GM23338 (cell line): ENCODE data around the gene COG7. TPM values are rescaled to one million over a fixed set of nuclear protein-coding genes. Genes with fewer than 3 reads are reported as not detected.

Source experiments
- ATAC-seq: fragments of 200-7000 bp; cut with Tn5 transposase; 3 replicates; pipeline ENCODE4 v1.9.1; 2020
- DNase-seq: peaks from one replicate; pipeline ENCODE4 v3.0.0-alpha.2; 2015; ENCODE audit warnings: low spot score
- H2AFZ ChIP-seq: fragments of 200-600 bp; sonication (generic); 2 replicates; pipeline ENCODE4 v1.8.0; 2016; ENCODE audit warnings: antibody characterized with exemption, mild to moderate bottlenecking, moderate library complexity
- H3F3A ChIP-seq: fragments of 200-600 bp; sonication (generic); replicated peaks from 2 replicates; pipeline ENCODE4 v1.8.0; 2017; ENCODE audit warnings: antibody characterized with exemption, mixed run types, low read depth
- H3K27ac ChIP-seq: fragments of 200-600 bp; sonication (generic); 2 replicates; pipeline ENCODE4 v1.6.1; 2016; ENCODE audit warnings: low read depth
- H3K27me3 ChIP-seq: fragments of 200-600 bp; sonication (generic); 2 replicates; pipeline ENCODE4 v1.8.0; 2016; ENCODE audit warnings: mild to moderate bottlenecking, mixed run types, moderate library complexity; ENCODE audit not compliant: insufficient read depth
- H3K36me3 ChIP-seq: fragments of 200-600 bp; sonication (generic); 2 replicates; pipeline ENCODE4 v1.8.0; 2016; ENCODE audit warnings: mild to moderate bottlenecking; ENCODE audit not compliant: insufficient read depth
- H3K4me1 ChIP-seq: fragments of 200-600 bp; sonication (generic); 2 replicates; pipeline ENCODE4 v1.8.0; 2016; ENCODE audit warnings: mild to moderate bottlenecking, moderate library complexity; ENCODE audit not compliant: insufficient read depth
- H3K4me2 ChIP-seq: fragments of 200-600 bp; sonication (generic); 2 replicates; pipeline ENCODE4 v1.7.1; 2017; ENCODE audit warnings: mixed run types
- H3K4me3 ChIP-seq: fragments of 200-600 bp; sonication (generic); 2 replicates; pipeline ENCODE4 v1.6.1; 2016; ENCODE audit warnings: mixed run types
- H3K79me2 ChIP-seq: fragments of 200-600 bp; sonication (generic); replicated peaks from 2 replicates; pipeline ENCODE4 v1.8.0; 2017; ENCODE audit warnings: mild to moderate bottlenecking; ENCODE audit not compliant: insufficient read depth
- H3K9me2 ChIP-seq: fragments of 200-600 bp; sonication (generic); 2 replicates; pipeline ENCODE4 v1.8.0; 2017; ENCODE audit not compliant: insufficient read depth
- H4K20me1 ChIP-seq: fragments of 200-600 bp; sonication (generic); replicated peaks from 2 replicates; pipeline ENCODE4 v1.8.0; 2017; ENCODE audit warnings: mild to moderate bottlenecking; ENCODE audit not compliant: insufficient read depth
- H3K27ac Mint-ChIP-seq: 2 replicates; pipeline ENCODE4 v1.8.0; 2020; ENCODE audit warnings: inconsistent platforms, mild to moderate bottlenecking, moderate library complexity, mixed read lengths
- H3K27me3 Mint-ChIP-seq: 3 replicates; pipeline ENCODE4 v1.8.0; 2022; ENCODE audit warnings: low read depth, mild to moderate bottlenecking, moderate library complexity, mixed read lengths, inconsistent platforms; ENCODE audit not compliant: insufficient read depth, poor library complexity
- H3K36me3 Mint-ChIP-seq: 3 replicates; pipeline ENCODE4 v1.8.0; 2021; ENCODE audit warnings: low read depth, mild to moderate bottlenecking, inconsistent platforms, moderate library complexity, mixed read lengths
- H3K4me1 Mint-ChIP-seq: 3 replicates; pipeline ENCODE4 v1.8.0; 2020; ENCODE audit warnings: mild to moderate bottlenecking, inconsistent platforms, mixed read lengths
- H3K4me3 Mint-ChIP-seq: 3 replicates; pipeline ENCODE4 v1.8.0; 2021; ENCODE audit warnings: moderate library complexity, mild to moderate bottlenecking, inconsistent platforms, mixed read lengths
- H3K9me3 Mint-ChIP-seq: 3 replicates; pipeline ENCODE4 v1.8.0; 2020; ENCODE audit warnings: moderate library complexity, mild to moderate bottlenecking, inconsistent platforms, mixed read lengths
- CREB1 ChIP-seq: fragments of 250-450 bp; sonication (Bioruptor Pico); IDR thresholded peaks from 2 replicates; pipeline ENCODE4 v1.5.0; 2020; ENCODE audit warnings: low read depth, mild to moderate bottlenecking, moderate library complexity
- EZH2 ChIP-seq: fragments of 200-600 bp; sonication (generic); IDR thresholded peaks from one replicate; pipeline ENCODE4 v1.8.0; 2017; ENCODE audit warnings: antibody characterized with exemption, mild to moderate bottlenecking, low read depth; ENCODE audit not compliant: unreplicated experiment
- EZH2phosphoT487 ChIP-seq: fragments of 200-600 bp; sonication (generic); IDR thresholded peaks from one replicate; pipeline ENCODE4 v1.8.1; 2018; ENCODE audit warnings: antibody characterized with exemption; ENCODE audit not compliant: unreplicated experiment
- JUNB ChIP-seq: IDR thresholded peaks from one replicate; pipeline ENCODE4 v1.6.1; 2016; ENCODE audit warnings: antibody characterized with exemption; ENCODE audit not compliant: unreplicated experiment
- NANOG ChIP-seq: IDR thresholded peaks from 2 replicates; pipeline ENCODE4 v1.6.1; 2016; ENCODE audit warnings: antibody characterized with exemption, borderline replicate concordance
- POLR2AphosphoS5 ChIP-seq: IDR thresholded peaks from 2 replicates; pipeline ENCODE4 v1.6.1; 2016; ENCODE audit warnings: antibody characterized with exemption, low read depth
- REST ChIP-seq: IDR thresholded peaks from one replicate; pipeline ENCODE4 v1.6.1; 2018; ENCODE audit warnings: antibody characterized with exemption; ENCODE audit not compliant: unreplicated experiment
- STAT1 ChIP-seq: IDR thresholded peaks from one replicate; pipeline ENCODE4 v1.6.1; 2016; ENCODE audit warnings: antibody characterized with exemption; ENCODE audit not compliant: unreplicated experiment
- ZNF114 ChIP-seq: fragments of 250-450 bp; sonication (Bioruptor Pico); IDR thresholded peaks from 2 replicates; pipeline ENCODE4 v1.5.0; 2020; ENCODE audit warnings: mild to moderate bottlenecking, moderate library complexity
- ZNF462 ChIP-seq: fragments of 250-450 bp; sonication (Bioruptor Pico); IDR thresholded peaks from 2 replicates; pipeline ENCODE4 v1.5.0; 2020; ENCODE audit warnings: mild to moderate bottlenecking, moderate library complexity
- polyA plus RNA-seq: library from polyadenylated mRNA; unstranded; fragments of >200 nt; fragmentation: Nextera tagmentation; extraction: Ambion mirVana; gene quantifications from 2 replicates; pipeline ENCODE4 v1.2.1, GENCODE V29; 2016
- total RNA-seq: library from RNA; depleted of rRNA; stranded (reverse); fragments of >200 nt; shearing (Covaris generic); gene quantifications from 2 replicates; pipeline ENCODE4 v1.2.3, GENCODE V29; 2014
- TF ChIP-seq, protein P1 (sequence below), 2 experiments: fragments of 200-600 bp in 1 of 2; sonication (generic) in 1 of 2; conservative IDR thresholded peaks; 2 replicates each; pipeline versions ENCODE4 v1.5.1 to v1.6.1; 2016 to 2017; ENCODE audit warnings: antibody characterized with exemption in 2 of 2, low read depth in 2 of 2, mild to moderate bottlenecking in 2 of 2, moderate library complexity in 1 of 2
- TF ChIP-seq, protein P2 (sequence below): IDR thresholded peaks from 2 replicates; pipeline ENCODE4 v1.6.1; 2016; ENCODE audit warnings: antibody characterized with exemption

Gene COG7
- total and polyA plus RNA-seq, 2 experiments from 2014 or later = 9.2 to 20.0 TPM

GRCh38 chr16:23403547-23403946 lies 49.4 kb downstream of the COG7 start:
- no peaks in the 10 kb centered on the region for H4K20me1 ChIP-seq
- ATAC-seq (no peak), DNase-seq (no peak)
- no peaks in the 10 kb centered on the region for H3K79me2 ChIP-seq
- no peak for TF ChIP-seq EZH2
- TF ChIP-seq, protein P1, sequence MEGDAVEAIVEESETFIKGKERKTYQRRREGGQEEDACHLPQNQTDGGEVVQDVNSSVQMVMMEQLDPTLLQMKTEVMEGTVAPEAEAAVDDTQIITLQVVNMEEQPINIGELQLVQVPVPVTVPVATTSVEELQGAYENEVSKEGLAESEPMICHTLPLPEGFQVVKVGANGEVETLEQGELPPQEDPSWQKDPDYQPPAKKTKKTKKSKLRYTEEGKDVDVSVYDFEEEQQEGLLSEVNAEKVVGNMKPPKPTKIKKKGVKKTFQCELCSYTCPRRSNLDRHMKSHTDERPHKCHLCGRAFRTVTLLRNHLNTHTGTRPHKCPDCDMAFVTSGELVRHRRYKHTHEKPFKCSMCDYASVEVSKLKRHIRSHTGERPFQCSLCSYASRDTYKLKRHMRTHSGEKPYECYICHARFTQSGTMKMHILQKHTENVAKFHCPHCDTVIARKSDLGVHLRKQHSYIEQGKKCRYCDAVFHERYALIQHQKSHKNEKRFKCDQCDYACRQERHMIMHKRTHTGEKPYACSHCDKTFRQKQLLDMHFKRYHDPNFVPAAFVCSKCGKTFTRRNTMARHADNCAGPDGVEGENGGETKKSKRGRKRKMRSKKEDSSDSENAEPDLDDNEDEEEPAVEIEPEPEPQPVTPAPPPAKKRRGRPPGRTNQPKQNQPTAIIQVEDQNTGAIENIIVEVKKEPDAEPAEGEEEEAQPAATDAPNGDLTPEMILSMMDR (conservative IDR thresholded peaks at IDR 0.05; ENCODE audit: low read depth in 2 of 2) = no peak
- TF ChIP-seq, protein P2, sequence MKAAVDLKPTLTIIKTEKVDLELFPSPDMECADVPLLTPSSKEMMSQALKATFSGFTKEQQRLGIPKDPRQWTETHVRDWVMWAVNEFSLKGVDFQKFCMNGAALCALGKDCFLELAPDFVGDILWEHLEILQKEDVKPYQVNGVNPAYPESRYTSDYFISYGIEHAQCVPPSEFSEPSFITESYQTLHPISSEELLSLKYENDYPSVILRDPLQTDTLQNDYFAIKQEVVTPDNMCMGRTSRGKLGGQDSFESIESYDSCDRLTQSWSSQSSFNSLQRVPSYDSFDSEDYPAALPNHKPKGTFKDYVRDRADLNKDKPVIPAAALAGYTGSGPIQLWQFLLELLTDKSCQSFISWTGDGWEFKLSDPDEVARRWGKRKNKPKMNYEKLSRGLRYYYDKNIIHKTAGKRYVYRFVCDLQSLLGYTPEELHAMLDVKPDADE = no peak
- TF ChIP-seq JUNB = no peak
- no peak for TF ChIP-seq EZH2phosphoT487
- no peak for TF ChIP-seq STAT1
- TF ChIP-seq REST = no peak
- no peak for TF ChIP-seq CREB1 (CRISPR knock-in tag)
- TF ChIP-seq ZNF462 (CRISPR knock-in tag) = no peak
- TF ChIP-seq NANOG = no peak
- no peak for TF ChIP-seq POLR2AphosphoS5
- no peak for TF ChIP-seq ZNF114 (CRISPR knock-in tag)
- no peaks in the 10 kb centered on the region for H3K27me3 ChIP-seq
- no peak overlapping the region for H3K4me3 ChIP-seq
- H3K36me3 Mint-ChIP-seq = peaks cover 34% of the 10 kb centered on the region
- peaks cover 30% of the 10 kb centered on the region for H3K4me1 ChIP-seq
- peaks cover 9% of the 10 kb centered on the region; the same call in 1 of the 2 replicates for H3K36me3 ChIP-seq
- no peak overlapping the region for H3K4me2 ChIP-seq
- H3K9me2 ChIP-seq = no peaks in the 10 kb centered on the region
- H3K9me3 Mint-ChIP-seq = no peaks in the 10 kb centered on the region
- no peak overlapping the region for H3K27ac ChIP-seq
- peaks cover 33% of the 10 kb centered on the region for H3K4me1 Mint-ChIP-seq
- H3F3A ChIP-seq = peaks cover 5% of the 10 kb centered on the region; the same call in 1 of the 2 replicates
- no peak overlapping the region for H3K4me3 Mint-ChIP-seq
- peaks cover 3% of the 10 kb centered on the region for H3K27me3 Mint-ChIP-seq
- no peak overlapping the region for H3K27ac Mint-ChIP-seq
- no peak overlapping the region for H2AFZ ChIP-seq
